H9 (cell line): ENCODE measurements around the gene RNF114. TPM values are rescaled to one million over a fixed set of nuclear protein-coding genes. Genes with fewer than 3 reads are reported as not detected.

ENCODE experiments used
- DNase-seq: peaks from one replicate; pipeline ENCODE4 v3.0.0-alpha.2; 2017
- H2AFZ ChIP-seq: one replicate; pipeline ENCODE4 v1.6.1; 2013; ENCODE audit warnings: mild to moderate bottlenecking, low read length, control low read depth, moderate library complexity
- H2AK5ac ChIP-seq: 2 replicates; pipeline ENCODE4 v1.6.1; 2013; ENCODE audit warnings: low read length, control low read depth, mixed read lengths; ENCODE audit not compliant: insufficient read length
- H2BK120ac ChIP-seq: one replicate; pipeline ENCODE4 v1.6.1; 2013; ENCODE audit warnings: low read depth, mild to moderate bottlenecking, low read length, control low read depth, inconsistent platforms; ENCODE audit not compliant: poor library complexity, severe bottlenecking
- H2BK12ac ChIP-seq: 2 replicates; pipeline ENCODE4 v1.6.1; 2013; ENCODE audit warnings: low read length, control low read depth, mixed read lengths, low read depth; ENCODE audit not compliant: insufficient read length
- H2BK15ac ChIP-seq: 2 replicates; pipeline ENCODE4 v1.6.1; 2013; ENCODE audit warnings: low read depth, low read length, control low read depth
- H2BK20ac ChIP-seq: one replicate; pipeline ENCODE4 v1.6.1; 2013; ENCODE audit warnings: low read depth, mild to moderate bottlenecking, low read length, control low read depth, inconsistent platforms; ENCODE audit not compliant: poor library complexity, severe bottlenecking
- H2BK5ac ChIP-seq: 2 replicates; pipeline ENCODE4 v1.6.1; 2013; ENCODE audit warnings: low read length, control low read depth, mixed read lengths; ENCODE audit not compliant: insufficient read length
- H3K14ac ChIP-seq: 2 replicates; pipeline ENCODE4 v1.6.1; 2013; ENCODE audit warnings: low read length, control low read depth; ENCODE audit not compliant: insufficient read depth
- H3K18ac ChIP-seq: 2 replicates; pipeline ENCODE4 v1.6.1; 2013; ENCODE audit warnings: low read depth, mild to moderate bottlenecking, mixed read lengths, low read length, control low read depth; ENCODE audit not compliant: insufficient read length
- H3K23ac ChIP-seq: 2 replicates; pipeline ENCODE4 v1.6.1; 2013; ENCODE audit warnings: low read length, control low read depth, mixed read lengths, low read depth; ENCODE audit not compliant: insufficient read length
- H3K23me2 ChIP-seq: 2 replicates; pipeline ENCODE4 v1.6.1; 2013; ENCODE audit warnings: low read depth, mild to moderate bottlenecking, mixed read lengths, low read length, control low read depth; ENCODE audit not compliant: insufficient read length, poor library complexity, severe bottlenecking
- H3K27ac ChIP-seq: 2 replicates; pipeline ENCODE4 v1.5.1; 2013; ENCODE audit warnings: low read length, control low read depth, mixed read lengths, low read depth; ENCODE audit not compliant: insufficient read length
- H3K27me3 ChIP-seq: 2 replicates; pipeline ENCODE4 v1.6.1; 2013; ENCODE audit warnings: low read length, control low read depth, inconsistent platforms; ENCODE audit not compliant: insufficient read depth
- H3K4ac ChIP-seq: 2 replicates; pipeline ENCODE4 v1.6.1; 2013; ENCODE audit warnings: low read depth, mild to moderate bottlenecking, control low read depth, inconsistent platforms, low read length, moderate library complexity
- H3K4me1 ChIP-seq: 2 replicates; pipeline ENCODE4 v1.6.1; 2013; ENCODE audit warnings: low read length, control low read depth, inconsistent platforms; ENCODE audit not compliant: insufficient read depth
- H3K4me2 ChIP-seq: 2 replicates; pipeline ENCODE4 v1.6.1; 2013; ENCODE audit warnings: low read length, control low read depth, mixed read lengths; ENCODE audit not compliant: insufficient read length, insufficient read depth
- H3K56ac ChIP-seq: 2 replicates; pipeline ENCODE4 v1.6.1; 2013; ENCODE audit warnings: low read depth, mild to moderate bottlenecking, mixed read lengths, low read length, control low read depth; ENCODE audit not compliant: insufficient read length
- H3K79me1 ChIP-seq: 2 replicates; pipeline ENCODE4 v1.6.1; 2013; ENCODE audit warnings: low read depth, mild to moderate bottlenecking, moderate library complexity, low read length, control low read depth, inconsistent platforms; ENCODE audit not compliant: insufficient read depth, poor library complexity, severe bottlenecking
- H3K79me2 ChIP-seq: 2 replicates; pipeline ENCODE4 v1.6.1; 2013; ENCODE audit warnings: low read length, control low read depth, inconsistent platforms; ENCODE audit not compliant: insufficient read depth
- H3K9ac ChIP-seq: 2 replicates; pipeline ENCODE4 v1.6.1; 2013; ENCODE audit warnings: low read length, control low read depth, mixed read lengths; ENCODE audit not compliant: insufficient read length; ENCODE audit errors: extremely low read depth
- H3K9me3 ChIP-seq: one replicate; pipeline ENCODE4 v1.6.1; 2013; ENCODE audit warnings: low read depth, low read length, inconsistent platforms; ENCODE audit not compliant: control insufficient read depth
- H3T11ph ChIP-seq: one replicate; pipeline ENCODE4 v1.6.1; 2013; ENCODE audit warnings: mild to moderate bottlenecking, low read length, control low read depth, inconsistent platforms
- H4K20me1 ChIP-seq: one replicate; pipeline ENCODE4 v1.6.1; 2013; ENCODE audit not compliant: control insufficient read depth, insufficient read length, insufficient read depth
- H4K5ac ChIP-seq: 2 replicates; pipeline ENCODE4 v1.6.1; 2013; ENCODE audit warnings: low read depth, mild to moderate bottlenecking, mixed read lengths, low read length, control low read depth; ENCODE audit not compliant: insufficient read length
- H4K8ac ChIP-seq: replicated peaks from 2 replicates; pipeline ENCODE4 v1.6.1; 2013; ENCODE audit warnings: low read length, control low read depth, mixed read lengths, low read depth; ENCODE audit not compliant: insufficient read length
- H4K91ac ChIP-seq: 2 replicates; pipeline ENCODE4 v1.6.1; 2013; ENCODE audit warnings: low read depth, mild to moderate bottlenecking, moderate library complexity, mixed read lengths, low read length, control low read depth; ENCODE audit not compliant: insufficient read length
- H3K27ac Mint-ChIP-seq, 3 experiments: 2 replicates in 2 of 3; 3 replicates in 1 of 3; pipeline ENCODE4 v1.8.0; 2020 to 2021; ENCODE audit warnings: mixed read lengths in 3 of 3, mild to moderate bottlenecking in 1 of 3, moderate library complexity in 1 of 3
- H3K27me3 Mint-ChIP-seq: 2 replicates; pipeline ENCODE4 v1.8.0; 2021; ENCODE audit warnings: low read depth, mild to moderate bottlenecking, moderate library complexity, mixed read lengths
- H3K36me3 Mint-ChIP-seq, 3 experiments: 2 replicates in 2 of 3; 3 replicates in 1 of 3; pipeline ENCODE4 v1.8.0; 2020 to 2021; ENCODE audit warnings: low read depth in 3 of 3, mixed read lengths in 3 of 3; ENCODE audit not compliant: insufficient read depth in 1 of 3
- H3K4me1 Mint-ChIP-seq, 2 experiments: 2 replicates each; pipeline ENCODE4 v1.8.0; 2020; ENCODE audit warnings: mixed read lengths in 2 of 2
- H3K4me3 Mint-ChIP-seq, 2 experiments: 2 replicates in 1 of 2; 3 replicates in 1 of 2; pipeline ENCODE4 v1.8.0; 2020 to 2021; ENCODE audit warnings: mild to moderate bottlenecking in 2 of 2, mixed read lengths in 2 of 2, moderate library complexity in 1 of 2
- H3K9me3 Mint-ChIP-seq, 2 experiments: 2 replicates in 1 of 2; 3 replicates in 1 of 2; pipeline ENCODE4 v1.8.0; 2020; ENCODE audit warnings: mild to moderate bottlenecking in 2 of 2, mixed read lengths in 2 of 2, moderate library complexity in 1 of 2
- CTCF ChIP-seq: fragments of 200-600 bp; sonication (generic); conservative IDR thresholded peaks from 3 replicates; pipeline ENCODE4 v1.8.0; 2021; ENCODE audit warnings: antibody characterized with exemption, mild to moderate bottlenecking
- WGBS: extraction: QIAGEN DNeasy Blood & Tissue Kit; methylation state at CpG from one replicate; pipeline ENCODE4 v1.1.7; 2013; ENCODE audit warnings: missing lambda C conversion rate, low lambda C conversion rate, mixed read lengths; ENCODE audit not compliant: insufficient read length; ENCODE audit errors: extremely low coverage; 5-methylcytosine and 5-hydroxymethylcytosine counted together
- total RNA-seq: library from RNA; stranded (reverse); gene quantifications from 2 replicates; pipeline ENCODE4 v1.2.1, GENCODE V29; 2021

Gene RNF114
- total RNA-seq, 1 experiment from 2014 or later = 75.5 TPM

GRCh38 chr20:49925901-49926454 lies 10.2 kb upstream of the RNF114 start:
- H3K9me3 Mint-ChIP-seq = peaks cover 4% of the 10 kb centered on the region in 2 experiments; a peak in 4 of 5 replicates
- Histone ChIP-seq H2BK15ac (no peak overlapping the region), H2BK20ac (no peak overlapping the region), H2BK5ac (no peak overlapping the region), H2AK5ac (no peak overlapping the region), H2BK12ac (no peak overlapping the region), H3K4me1 (no peaks in the 10 kb centered on the region), H3K27ac (no peak overlapping the region), H3K23me2 (no peaks in the 10 kb centered on the region), H3K18ac (no peak overlapping the region), H3K14ac (no peak overlapping the region), H4K8ac (no peak overlapping the region), H3K79me2 (no peaks in the 10 kb centered on the region), H4K91ac (no peak overlapping the region), H3K27me3 (no peaks in the 10 kb centered on the region), H3K9ac (no peak overlapping the region), H3K23ac (no peak overlapping the region), H3K9me3 (no peaks in the 10 kb centered on the region), H3K56ac (no peak overlapping the region), H2AFZ (no peak overlapping the region), H3T11ph (no peak overlapping the region), H3K4ac (no peak overlapping the region), H3K79me1 (no peaks in the 10 kb centered on the region), H2BK120ac (no peak overlapping the region), H3K4me2 (no peak overlapping the region), H4K5ac (no peak overlapping the region), H4K20me1 (no peaks in the 10 kb centered on the region)
- no peak for TF ChIP-seq CTCF
- no peak overlapping the region for H3K27ac Mint-ChIP-seq
- H3K36me3 Mint-ChIP-seq = no peaks in the 10 kb centered on the region
- peaks cover 0 to 2% of the 10 kb centered on the region in 2 experiments; a peak in 1 of 4 replicates for H3K4me1 Mint-ChIP-seq
- H3K27me3 Mint-ChIP-seq = peaks cover 12% of the 10 kb centered on the region
- WGBS = no CpG with 5 or more reads among the region's 2 CpGs
- no peak overlapping the region for H3K4me3 Mint-ChIP-seq
- DNase-seq = no peak
